ENCODE data around the gene ISX.

Gene ISX

GRCh38 chr22:35069541-35069940 lies 3.6 kb downstream of the ISX start:
- H4K20me1 ChIP-seq: no peaks in the 10 kb centered on the region
- H3K27me3 ChIP-seq: no peaks in the 10 kb centered on the region
- H3K36me3 ChIP-seq: no peaks in the 10 kb centered on the region
- no peak overlapping the region for H3K4me2 ChIP-seq
- H3K4me1 ChIP-seq: peaks cover 0 to 5% (median 0%) of the 10 kb centered on the region in 10 experiments; a peak in 2 of 20 replicates
- TF ChIP-seq Cebpa-rat (IDR thresholded peaks at IDR 0.05): no peak
- no peak overlapping the region for H3K27ac ChIP-seq
- no peaks in the 10 kb centered on the region for H3K9me3 ChIP-seq (replicated peaks in 1 of 11)
- H3K9ac ChIP-seq: no peak overlapping the region
- H3K4me3 ChIP-seq: no peak overlapping the region

- TF ChIP-seq Cebpa-rat (IDR thresholded peaks at IDR 0.05): peak in 4 of 11 experiments; percentile 25 to 78 (median 44); a peak in 3 of 22 replicates
- Histone ChIP-seq H3K9me3 (replicated peaks in 1 of 11) (no peaks in the 10 kb centered on the region), H3K36me3 (no peaks in the 10 kb centered on the region), H3K27ac (no peak overlapping the region), H4K20me1 (no peaks in the 10 kb centered on the region), H3K4me3 (no peak overlapping the region), H3K9ac (no peak overlapping the region), H3K27me3 (no peaks in the 10 kb centered on the region), H3K4me1 (peaks cover 0 to 7% (median 0%) of the 10 kb centered on the region in 10 experiments; a peak in 2 of 20 replicates), H3K4me2 (no peak overlapping the region)
These were observed 4.6 kb downstream of the ISX start for GRCh38 chr22:35070451-35071093.

- Histone ChIP-seq H3K4me3 (no peak overlapping the region), H3K4me2 (no peak overlapping the region), H3K36me3 (no peaks in the 10 kb centered on the region), H3K9ac (no peak overlapping the region), H3K27me3 (no peaks in the 10 kb centered on the region), H3K27ac (no peak overlapping the region), H4K20me1 (no peaks in the 10 kb centered on the region), H3K4me1 (peaks cover 0 to 8% (median 0%) of the 10 kb centered on the region in 10 experiments; a peak in 2 of 20 replicates), H3K9me3 (replicated peaks in 1 of 11) (no peaks in the 10 kb centered on the region)
- TF ChIP-seq Cebpa-rat (IDR thresholded peaks at IDR 0.05): no peak
These were observed 5.8 kb downstream of the ISX start for GRCh38 chr22:35071784-35072183.

- H3K27me3 ChIP-seq: no peaks in the 10 kb centered on the region
- no peaks in the 10 kb centered on the region for H3K9me3 ChIP-seq (replicated peaks in 1 of 11)
- H3K36me3 ChIP-seq: no peaks in the 10 kb centered on the region
- no peak overlapping the region for H3K9ac ChIP-seq
- TF ChIP-seq Cebpa-rat (IDR thresholded peaks at IDR 0.05): no peak
- H3K27ac ChIP-seq: no peak overlapping the region
- H3K4me3 ChIP-seq: no peak overlapping the region
- peaks cover 0 to 8% (median 0%) of the 10 kb centered on the region in 10 experiments; a peak in 2 of 20 replicates for H3K4me1 ChIP-seq
- no peak overlapping the region for H3K4me2 ChIP-seq
- H4K20me1 ChIP-seq: no peaks in the 10 kb centered on the region
These were observed 7.0 kb downstream of the ISX start for GRCh38 chr22:35072925-35073324.

GRCh38 chr22:35074583-35074982 lies 8.6 kb downstream of the ISX start:
- H3K36me3 ChIP-seq: no peaks in the 10 kb centered on the region
- H3K9ac ChIP-seq: no peak overlapping the region
- no peaks in the 10 kb centered on the region for H3K27me3 ChIP-seq
- H3K4me2 ChIP-seq: no peak overlapping the region
- H3K4me1 ChIP-seq: peaks cover 0 to 8% (median 0%) of the 10 kb centered on the region in 10 experiments; a peak in 2 of 20 replicates
- no peak overlapping the region for H3K4me3 ChIP-seq
- no peak for TF ChIP-seq Cebpa-rat (IDR thresholded peaks at IDR 0.05)
- no peak overlapping the region for H3K27ac ChIP-seq
- H4K20me1 ChIP-seq: no peaks in the 10 kb centered on the region
- no peaks in the 10 kb centered on the region for H3K9me3 ChIP-seq (replicated peaks in 1 of 11)

GRCh38 chr22:35076630-35077029 lies 10.7 kb downstream of the ISX start:
- no peak overlapping the region for H3K27ac ChIP-seq
- H3K9ac ChIP-seq: no peak overlapping the region
- H3K4me2 ChIP-seq: no peak overlapping the region
- H3K4me1 ChIP-seq: peaks cover 0 to 8% (median 0%) of the 10 kb centered on the region in 10 experiments; a peak in 2 of 20 replicates
- no peak overlapping the region for H3K4me3 ChIP-seq
- no peaks in the 10 kb centered on the region for H4K20me1 ChIP-seq
- H3K36me3 ChIP-seq: no peaks in the 10 kb centered on the region
- no peaks in the 10 kb centered on the region for H3K27me3 ChIP-seq
- TF ChIP-seq Cebpa-rat (IDR thresholded peaks at IDR 0.05): no peak
- H3K9me3 ChIP-seq (replicated peaks in 1 of 11): no peaks in the 10 kb centered on the region

GRCh38 chr22:35085621-35086020 lies 19.7 kb downstream of the ISX start:
- Histone ChIP-seq H3K27me3 (no peaks in the 10 kb centered on the region), H3K9ac (no peak overlapping the region), H3K9me3 (replicated peaks in 1 of 11) (peaks cover 0 to 18% (median 0%) of the 10 kb centered on the region in 11 experiments; a peak in 3 of 22 replicates), H3K4me3 (no peak overlapping the region), H3K4me1 (no peaks in the 10 kb centered on the region), H4K20me1 (no peaks in the 10 kb centered on the region), H3K36me3 (no peaks in the 10 kb centered on the region), H3K27ac (no peak overlapping the region), H3K4me2 (no peak overlapping the region)
- TF ChIP-seq Cebpa-rat (IDR thresholded peaks at IDR 0.05): no peak

- Histone ChIP-seq H3K9me3 (replicated peaks in 1 of 11) (peaks cover 0 to 18% (median 0%) of the 10 kb centered on the region in 11 experiments; a peak in 1 of 22 replicates), H3K36me3 (no peaks in the 10 kb centered on the region), H3K27ac (no peak overlapping the region), H3K4me2 (no peak overlapping the region), H3K27me3 (no peaks in the 10 kb centered on the region), H3K4me3 (no peak overlapping the region), H3K9ac (no peak overlapping the region), H3K4me1 (no peaks in the 10 kb centered on the region), H4K20me1 (no peaks in the 10 kb centered on the region)
- TF ChIP-seq Cebpa-rat (IDR thresholded peaks at IDR 0.05): no peak
These were observed 23.2 kb downstream of the ISX start for GRCh38 chr22:35089139-35089538.

- Histone ChIP-seq H3K9ac (no peak overlapping the region), H4K20me1 (no peaks in the 10 kb centered on the region), H3K27me3 (no peaks in the 10 kb centered on the region), H3K9me3 (replicated peaks in 1 of 11) (peaks cover 0 to 18% (median 0%) of the 10 kb centered on the region in 11 experiments; a peak in 1 of 22 replicates), H3K4me3 (no peak overlapping the region), H3K36me3 (no peaks in the 10 kb centered on the region), H3K4me2 (no peak overlapping the region), H3K4me1 (no peaks in the 10 kb centered on the region), H3K27ac (no peak overlapping the region)
- no peak for TF ChIP-seq Cebpa-rat (IDR thresholded peaks at IDR 0.05)
These were observed 26.4 kb downstream of the ISX start for GRCh38 chr22:35092406-35092805.

GRCh38 chr22:35098921-35099320 lies 33.0 kb downstream of the ISX start:
- no peak overlapping the region for H3K27ac ChIP-seq
- H3K4me2 ChIP-seq: no peak overlapping the region
- peaks cover 0 to 13% (median 4%) of the 10 kb centered on the region in 10 experiments; a peak in 4 of 20 replicates for H3K4me1 ChIP-seq
- H3K4me3 ChIP-seq: no peak overlapping the region
- no peaks in the 10 kb centered on the region for H3K9me3 ChIP-seq (replicated peaks in 1 of 11)
- H3K27me3 ChIP-seq: no peaks in the 10 kb centered on the region
- no peaks in the 10 kb centered on the region for H3K36me3 ChIP-seq
- H3K9ac ChIP-seq: no peak overlapping the region
- no peak for TF ChIP-seq Cebpa-rat (IDR thresholded peaks at IDR 0.05)
- H4K20me1 ChIP-seq: no peaks in the 10 kb centered on the region
